ENCODE data around the gene ERCC6L. TPM values are rescaled to one million over a fixed set of nuclear protein-coding genes. Genes with fewer than 3 reads are reported as not detected.

ERCC6L gene
- polyA plus RNA-seq, 1 donor (not counting 4 experiments of a cell fraction or from before 2014, with no cell fraction given): 4.1 TPM

DNA sequence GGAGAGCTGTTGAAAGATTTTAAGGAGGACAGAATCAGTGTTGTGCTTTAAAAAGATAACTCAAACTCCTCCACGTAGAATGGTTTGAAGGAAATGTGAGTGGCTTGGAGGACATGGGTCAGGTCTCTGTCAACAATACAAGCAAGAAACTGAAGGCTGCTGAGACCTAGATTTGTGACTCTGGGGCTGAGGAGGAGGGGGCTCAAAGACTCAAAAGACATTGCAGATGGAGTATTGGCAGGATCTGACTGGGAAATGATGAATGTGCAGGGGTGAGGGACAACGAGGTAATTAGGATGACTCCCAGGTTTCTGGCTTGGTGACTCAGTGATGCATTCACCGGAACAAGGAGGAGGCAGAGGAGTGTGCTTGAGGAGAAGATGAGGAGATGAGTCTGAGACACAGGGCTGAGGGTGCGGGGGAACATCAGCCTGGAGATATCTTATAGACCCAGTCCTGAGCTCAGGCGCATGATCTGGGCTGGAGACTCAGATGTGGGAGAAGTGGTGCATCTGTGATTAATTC is 41.6 kb upstream of the ERCC6L start:
- peaks cover 17% of the 10 kb centered on the region for H3K79me2 ChIP-seq (ENCODE audit: control insufficient read depth, insufficient read depth, low read length)
- H3K36me3 ChIP-seq (ENCODE audit: control insufficient read depth in 2 of 2, extremely low read depth in 1 of 2, insufficient read depth in 2 of 2, low read length in 2 of 2): peaks cover 4 to 5% of the 10 kb centered on the region in 2 experiments
- no peaks in the 10 kb centered on the region for H3K9me3 ChIP-seq (ENCODE audit: control insufficient read depth, low read depth, low read length)
- TF ChIP-seq EZH2 (IDR thresholded peaks at IDR 0.05; ENCODE audit: low read length): no peak
- TF ChIP-seq, protein P1, sequence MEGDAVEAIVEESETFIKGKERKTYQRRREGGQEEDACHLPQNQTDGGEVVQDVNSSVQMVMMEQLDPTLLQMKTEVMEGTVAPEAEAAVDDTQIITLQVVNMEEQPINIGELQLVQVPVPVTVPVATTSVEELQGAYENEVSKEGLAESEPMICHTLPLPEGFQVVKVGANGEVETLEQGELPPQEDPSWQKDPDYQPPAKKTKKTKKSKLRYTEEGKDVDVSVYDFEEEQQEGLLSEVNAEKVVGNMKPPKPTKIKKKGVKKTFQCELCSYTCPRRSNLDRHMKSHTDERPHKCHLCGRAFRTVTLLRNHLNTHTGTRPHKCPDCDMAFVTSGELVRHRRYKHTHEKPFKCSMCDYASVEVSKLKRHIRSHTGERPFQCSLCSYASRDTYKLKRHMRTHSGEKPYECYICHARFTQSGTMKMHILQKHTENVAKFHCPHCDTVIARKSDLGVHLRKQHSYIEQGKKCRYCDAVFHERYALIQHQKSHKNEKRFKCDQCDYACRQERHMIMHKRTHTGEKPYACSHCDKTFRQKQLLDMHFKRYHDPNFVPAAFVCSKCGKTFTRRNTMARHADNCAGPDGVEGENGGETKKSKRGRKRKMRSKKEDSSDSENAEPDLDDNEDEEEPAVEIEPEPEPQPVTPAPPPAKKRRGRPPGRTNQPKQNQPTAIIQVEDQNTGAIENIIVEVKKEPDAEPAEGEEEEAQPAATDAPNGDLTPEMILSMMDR (optimal IDR thresholded peaks at IDR 0.05 in 1 of 3, IDR thresholded peaks at IDR 0.05 in 1 of 3, conservative IDR thresholded peaks at IDR 0.05 in 1 of 3; ENCODE audit: extremely low read depth in 1 of 3, insufficient read depth in 2 of 3, low read length in 3 of 3): no peak
- no peaks in the 10 kb centered on the region for H3K27me3 ChIP-seq (ENCODE audit: control insufficient read depth, extremely low read depth, insufficient read depth, low read length)
- no peak overlapping the region for H2AFZ ChIP-seq (ENCODE audit: control insufficient read depth, low read length)
- no peak overlapping the region for H3K4me3 ChIP-seq (ENCODE audit: control insufficient read depth in 2 of 3, extremely low read depth in 1 of 3, insufficient read depth in 2 of 3, low read depth in 1 of 3, low read length in 3 of 3)
- H3K4me1 ChIP-seq (ENCODE audit: control insufficient read depth, extremely low read depth, insufficient read depth, low read length): peaks cover 12% of the 10 kb centered on the region
- H3K9ac ChIP-seq (ENCODE audit: control insufficient read depth, extremely low read depth, insufficient read depth, low read length): no peak overlapping the region
- peaks cover 2% of the 10 kb centered on the region for H4K20me1 ChIP-seq (ENCODE audit: control insufficient read depth, extremely low read depth, insufficient read depth, low read length)
- dilution Hi-C loops (cut with MboI; ENCODE audit: extremely low pct_ligation_motif_present, low sequenced_read_pairs): no loop called here
- no peak overlapping the region for H3K27ac ChIP-seq (ENCODE audit: control insufficient read depth, insufficient read depth, low read length)
- H3K9me1 ChIP-seq (ENCODE audit: control insufficient read depth, extremely low read depth, insufficient read depth, low read length): no peaks in the 10 kb centered on the region
- FAIRE-seq: peak; percentile 81
- DNase-seq (ENCODE audit: low read depth, low spot score): no peak
- no peak overlapping the region for H3K4me2 ChIP-seq (ENCODE audit: control insufficient read depth, extremely low read depth, insufficient read depth, low read depth, low read length)

DNA sequence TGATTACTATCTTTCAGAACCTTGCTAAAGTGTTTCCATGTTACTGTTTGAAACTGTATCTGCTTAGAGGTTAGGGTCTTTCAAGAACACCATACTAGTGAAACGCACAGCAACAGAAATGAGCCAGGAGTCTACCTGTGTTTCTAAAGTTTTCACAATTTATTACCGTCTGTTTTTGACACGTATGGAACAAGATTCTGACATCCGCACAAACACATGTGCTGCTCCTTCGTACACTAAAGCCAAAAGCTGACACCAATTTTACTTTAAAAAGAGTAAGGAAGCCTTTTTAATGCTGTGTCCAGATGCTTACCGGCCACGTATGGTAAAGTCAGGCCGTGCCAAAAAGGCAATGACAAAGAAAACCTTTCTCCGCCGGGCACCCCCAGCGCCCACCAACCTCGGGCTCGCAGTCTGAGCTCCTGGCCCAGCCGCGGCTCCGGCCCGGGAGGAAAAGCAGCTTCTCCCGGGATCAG is 37.7 kb upstream of the ERCC6L start:
- H3K4me2 ChIP-seq (ENCODE audit: control insufficient read depth, extremely low read depth, insufficient read depth, low read depth, low read length): peak overlapping the region; percentile 91
- H3K79me2 ChIP-seq (ENCODE audit: control insufficient read depth, insufficient read depth, low read length): peaks cover 40% of the 10 kb centered on the region
- H2AFZ ChIP-seq (ENCODE audit: control insufficient read depth, low read length): peak overlapping the region; percentile 70
- H4K20me1 ChIP-seq (ENCODE audit: control insufficient read depth, extremely low read depth, insufficient read depth, low read length): peaks cover 40% of the 10 kb centered on the region
- peak overlapping the region; percentile 83 for H3K27ac ChIP-seq (ENCODE audit: control insufficient read depth, insufficient read depth, low read length)
- no peak for TF ChIP-seq EZH2 (IDR thresholded peaks at IDR 0.05; ENCODE audit: low read length)
- peaks cover 18 to 41% of the 10 kb centered on the region in 2 experiments for H3K36me3 ChIP-seq (ENCODE audit: control insufficient read depth in 2 of 2, extremely low read depth in 1 of 2, insufficient read depth in 2 of 2, low read length in 2 of 2)
- H3K27me3 ChIP-seq (ENCODE audit: control insufficient read depth, extremely low read depth, insufficient read depth, low read length): no peaks in the 10 kb centered on the region
- no peak for DNase-seq (ENCODE audit: low read depth, low spot score)
- peaks cover 50% of the 10 kb centered on the region for H3K4me1 ChIP-seq (ENCODE audit: control insufficient read depth, extremely low read depth, insufficient read depth, low read length)
- H3K9ac ChIP-seq (ENCODE audit: control insufficient read depth, extremely low read depth, insufficient read depth, low read length): peak overlapping the region; percentile 96
- H3K9me1 ChIP-seq (ENCODE audit: control insufficient read depth, extremely low read depth, insufficient read depth, low read length): no peaks in the 10 kb centered on the region
- H3K4me3 ChIP-seq (ENCODE audit: control insufficient read depth in 2 of 3, extremely low read depth in 1 of 3, insufficient read depth in 2 of 3, low read depth in 1 of 3, low read length in 3 of 3): peak overlapping the region; percentile 82 to 98 (median 98)
- FAIRE-seq: no peak
- no peaks in the 10 kb centered on the region for H3K9me3 ChIP-seq (ENCODE audit: control insufficient read depth, low read depth, low read length)
- dilution Hi-C loops (cut with MboI; ENCODE audit: extremely low pct_ligation_motif_present, low sequenced_read_pairs): no loop called here

GRCh38 chrX:72274526-72274925 is 35.7 kb upstream of the ERCC6L start:
- no peaks in the 10 kb centered on the region for H3K27me3 ChIP-seq (ENCODE audit: control insufficient read depth, extremely low read depth, insufficient read depth, low read length)
- FAIRE-seq (no peak), DNase-seq (ENCODE audit: low read depth, low spot score) (no peak)
- H3K27ac ChIP-seq (ENCODE audit: control insufficient read depth, insufficient read depth, low read length): peak overlapping the region; percentile 19
- H3K9me1 ChIP-seq (ENCODE audit: control insufficient read depth, extremely low read depth, insufficient read depth, low read length): peaks cover 4% of the 10 kb centered on the region
- peaks cover 64% of the 10 kb centered on the region for H3K4me1 ChIP-seq (ENCODE audit: control insufficient read depth, extremely low read depth, insufficient read depth, low read length)
- H3K36me3 ChIP-seq (ENCODE audit: control insufficient read depth in 2 of 2, extremely low read depth in 1 of 2, insufficient read depth in 2 of 2, low read length in 2 of 2): peaks cover 31 to 56% of the 10 kb centered on the region in 2 experiments
- peak overlapping the region; percentile 91 for H3K4me2 ChIP-seq (ENCODE audit: control insufficient read depth, extremely low read depth, insufficient read depth, low read depth, low read length)
- H3K79me2 ChIP-seq (ENCODE audit: control insufficient read depth, insufficient read depth, low read length): peaks cover 40% of the 10 kb centered on the region
- peaks cover 49% of the 10 kb centered on the region for H4K20me1 ChIP-seq (ENCODE audit: control insufficient read depth, extremely low read depth, insufficient read depth, low read length)
- no peak overlapping the region for H2AFZ ChIP-seq (ENCODE audit: control insufficient read depth, low read length)
- peak overlapping the region; percentile 82 to 98 (median 98) for H3K4me3 ChIP-seq (ENCODE audit: control insufficient read depth in 2 of 3, extremely low read depth in 1 of 3, insufficient read depth in 2 of 3, low read depth in 1 of 3, low read length in 3 of 3)
- no peaks in the 10 kb centered on the region for H3K9me3 ChIP-seq (ENCODE audit: control insufficient read depth, low read depth, low read length)
- no peak for TF ChIP-seq EZH2 (IDR thresholded peaks at IDR 0.05; ENCODE audit: low read length)
- TF ChIP-seq, protein P1 (optimal IDR thresholded peaks at IDR 0.05 in 1 of 3, IDR thresholded peaks at IDR 0.05 in 1 of 3, conservative IDR thresholded peaks at IDR 0.05 in 1 of 3; ENCODE audit: extremely low read depth in 1 of 3, insufficient read depth in 2 of 3, low read length in 3 of 3): no peak
- peak overlapping the region; percentile 96 for H3K9ac ChIP-seq (ENCODE audit: control insufficient read depth, extremely low read depth, insufficient read depth, low read length)
- dilution Hi-C loops (cut with MboI; ENCODE audit: extremely low pct_ligation_motif_present, low sequenced_read_pairs): no loop called here

Measured in keratinocyte (primary cell).